HG03280 (cell line): ENCODE data around the gene IL17A.
A peak's percentile ranks its signal among the peaks of the same experiment; 100 is the strongest.
"Not testable (repeated sequence)": the region's sequence is repeated elsewhere in the genome, so short reads cannot be mapped to it uniquely, and the experiment has no call there.

ENCODE experiments used
- ATAC-seq: cut with Tn5 transposase; IDR thresholded peaks from one replicate; pipeline ENCODE4 v1.9.1; 2021; ENCODE audit warnings: mild to moderate bottlenecking, moderate library complexity; ENCODE audit not compliant: unreplicated experiment

Gene IL17A

DNA sequence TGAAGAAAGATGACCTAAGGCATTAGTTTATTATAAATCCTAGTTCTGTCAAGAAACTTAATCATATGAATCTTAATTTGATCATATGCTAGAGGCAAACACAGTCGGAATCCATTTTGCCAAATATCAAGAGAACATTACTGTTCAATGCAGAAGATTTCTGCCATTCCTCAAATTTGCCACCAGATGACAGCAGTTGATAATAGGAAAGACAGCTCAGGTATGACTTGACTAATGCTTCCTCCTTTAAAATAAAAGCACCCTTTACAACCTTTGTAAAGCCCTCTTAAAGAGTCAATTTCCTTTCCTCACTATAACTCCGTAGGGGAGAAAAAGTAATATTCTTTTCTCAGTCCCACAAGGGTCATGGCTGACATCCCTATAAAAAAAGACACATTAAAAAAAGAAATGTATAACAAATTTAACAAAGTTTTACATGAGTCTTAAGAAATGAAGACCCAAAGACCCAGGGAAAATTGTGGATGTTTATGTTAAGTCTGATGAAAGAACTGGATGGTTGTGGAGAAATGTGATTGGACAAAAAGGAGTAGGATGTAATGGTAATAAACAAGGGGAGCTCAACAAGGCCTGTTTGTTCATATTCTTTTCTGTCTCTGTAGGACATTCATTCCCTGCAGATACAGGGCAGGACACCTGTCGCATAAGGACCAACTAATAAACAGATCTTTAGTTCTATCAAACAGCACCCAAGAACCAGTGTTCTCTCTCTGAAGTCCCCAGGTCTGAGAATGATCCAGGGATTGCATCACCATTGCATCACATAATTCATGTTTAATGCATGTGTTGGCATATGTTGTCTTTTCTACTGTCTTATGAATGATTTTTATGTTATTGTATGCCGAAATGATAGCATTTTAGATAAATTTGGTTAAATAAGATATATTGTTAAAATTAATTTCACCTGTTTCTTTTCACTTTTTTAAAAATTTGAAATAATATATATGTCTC is 23.0 kb upstream of the IL17A start:
- ATAC-seq = peak; percentile 59

DNA sequence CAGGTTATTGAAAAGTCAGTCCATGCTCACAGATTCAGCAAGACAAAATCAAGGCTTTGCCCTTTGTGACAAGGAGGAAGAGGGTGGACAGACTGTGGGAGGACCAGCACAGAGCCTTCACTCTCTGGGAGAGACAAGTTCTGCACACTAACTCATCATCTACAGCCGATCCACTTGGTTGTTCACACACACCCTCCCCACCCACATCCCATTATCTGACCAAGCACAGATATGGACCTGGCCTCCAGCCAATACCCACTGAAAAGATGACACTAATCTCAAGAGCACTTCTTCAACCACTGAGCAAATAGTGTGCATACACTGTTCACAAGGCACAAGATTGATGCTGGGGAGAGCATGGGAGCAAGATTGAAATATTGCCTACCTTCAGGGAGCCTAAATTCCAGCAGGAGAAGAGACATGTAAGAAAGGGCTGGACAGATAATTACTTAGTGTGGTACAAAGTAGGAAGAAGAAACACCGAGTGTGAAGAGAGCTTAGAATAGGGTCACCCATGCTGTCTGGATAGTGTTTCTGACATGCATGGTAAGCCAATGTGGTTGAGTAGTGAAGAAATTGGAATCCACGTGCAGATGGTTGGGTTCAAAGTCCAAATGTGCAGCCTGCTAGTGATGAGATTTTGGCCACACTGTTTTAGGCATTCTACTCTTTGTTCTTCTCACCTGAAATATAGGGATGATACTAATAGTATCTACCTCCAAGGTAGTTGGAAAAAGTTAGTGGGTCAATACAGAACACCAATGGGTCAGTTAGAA is 21.7 kb upstream of the IL17A start:
- no peak for ATAC-seq

DNA sequence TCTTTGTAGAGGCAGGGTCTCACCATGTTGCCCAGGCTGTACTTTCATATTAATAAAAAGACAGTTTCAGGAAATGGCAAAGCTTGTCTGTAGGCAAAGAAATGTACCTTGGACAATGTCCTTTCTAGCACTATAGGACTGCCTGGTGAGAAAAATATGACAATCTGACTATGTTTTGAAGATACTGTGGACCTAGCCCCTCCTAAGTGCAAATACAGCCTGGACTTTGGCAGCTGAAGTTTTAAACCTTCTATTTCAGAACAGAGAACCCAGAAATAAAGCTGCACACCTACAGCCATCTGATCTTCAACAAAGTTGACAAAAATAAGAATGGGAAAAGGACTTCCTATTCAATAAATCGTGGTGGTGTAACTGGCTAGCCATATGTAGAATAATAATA is 18.9 kb upstream of the IL17A start:
- ATAC-seq = no peak

DNA sequence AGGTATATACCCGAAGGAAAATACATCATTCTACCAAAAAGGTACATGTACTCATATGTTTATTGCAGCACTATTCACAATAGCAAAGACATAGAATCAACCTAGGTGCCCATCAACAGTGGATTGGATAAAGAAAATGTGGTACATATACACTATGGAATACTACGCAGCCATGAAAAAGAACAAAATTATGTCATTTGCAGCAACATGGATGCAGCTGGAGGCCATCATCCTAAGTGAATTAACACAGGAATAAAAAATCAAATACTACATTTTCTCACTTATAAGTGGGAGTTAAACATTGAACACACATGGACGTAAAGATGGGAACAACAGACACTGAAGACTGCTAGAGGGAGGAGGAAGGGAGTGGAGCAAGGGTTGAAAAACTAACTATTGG is 17.8 kb upstream of the IL17A start:
- ATAC-seq = not testable (repeated sequence)

DNA sequence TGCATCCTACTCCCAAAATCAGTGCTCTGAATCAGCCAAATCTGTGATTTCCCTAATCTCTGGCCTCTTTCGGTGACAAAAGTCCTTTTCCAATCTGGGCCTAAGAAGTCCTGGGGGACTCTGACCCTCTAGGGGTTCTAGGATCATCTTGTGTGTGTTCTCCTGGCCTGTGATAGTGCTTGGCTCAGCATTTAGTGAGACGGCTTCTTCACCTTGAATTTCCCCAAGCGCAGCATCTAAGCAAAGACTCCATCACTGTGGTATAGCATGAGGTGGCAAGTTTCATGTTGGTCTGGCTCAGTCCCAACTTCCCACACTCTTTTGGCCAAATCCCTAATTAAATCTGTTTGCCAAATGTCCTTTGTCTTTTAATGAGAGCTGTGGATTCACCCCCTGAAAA is 12.1 kb upstream of the IL17A start:
- ATAC-seq = no peak

DNA sequence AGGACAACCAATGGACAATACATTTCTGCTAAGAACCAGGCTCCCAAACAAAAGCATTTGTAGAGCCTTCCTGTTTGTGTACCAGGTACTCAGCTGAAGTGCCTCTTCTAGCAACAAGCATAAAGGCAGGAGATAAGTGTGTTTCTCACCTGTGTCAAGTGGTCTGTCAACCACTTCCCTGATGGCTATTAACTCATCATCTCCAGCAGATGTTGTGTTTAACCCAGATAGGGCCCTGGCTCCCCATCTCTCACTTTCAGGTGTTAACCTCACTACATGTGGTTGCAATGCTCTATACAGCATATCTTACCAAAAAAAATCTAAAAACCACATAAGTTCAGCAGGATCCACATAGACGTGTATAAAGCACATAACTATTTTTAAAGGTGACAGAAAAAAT is 9.6 kb upstream of the IL17A start:
- ATAC-seq = peak; percentile 86

DNA sequence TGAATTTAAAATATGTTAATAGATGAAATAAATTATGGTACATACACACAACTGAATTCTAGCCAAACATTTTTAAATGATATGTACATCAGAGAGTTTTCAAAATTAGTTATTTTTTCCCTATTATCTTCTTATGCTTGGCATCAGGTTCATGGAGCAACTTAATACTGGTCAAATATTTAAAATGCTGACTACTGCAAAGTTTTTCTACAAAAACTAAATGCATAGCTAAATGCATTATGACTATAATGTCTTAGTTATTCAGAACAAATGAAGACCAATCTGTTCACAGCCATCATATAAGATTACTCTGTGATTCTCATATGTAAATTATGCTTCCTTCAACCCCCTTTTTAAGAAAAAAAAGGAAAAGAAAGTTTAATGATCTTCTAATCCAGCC is 8.2 kb upstream of the IL17A start:
- ATAC-seq = no peak

DNA sequence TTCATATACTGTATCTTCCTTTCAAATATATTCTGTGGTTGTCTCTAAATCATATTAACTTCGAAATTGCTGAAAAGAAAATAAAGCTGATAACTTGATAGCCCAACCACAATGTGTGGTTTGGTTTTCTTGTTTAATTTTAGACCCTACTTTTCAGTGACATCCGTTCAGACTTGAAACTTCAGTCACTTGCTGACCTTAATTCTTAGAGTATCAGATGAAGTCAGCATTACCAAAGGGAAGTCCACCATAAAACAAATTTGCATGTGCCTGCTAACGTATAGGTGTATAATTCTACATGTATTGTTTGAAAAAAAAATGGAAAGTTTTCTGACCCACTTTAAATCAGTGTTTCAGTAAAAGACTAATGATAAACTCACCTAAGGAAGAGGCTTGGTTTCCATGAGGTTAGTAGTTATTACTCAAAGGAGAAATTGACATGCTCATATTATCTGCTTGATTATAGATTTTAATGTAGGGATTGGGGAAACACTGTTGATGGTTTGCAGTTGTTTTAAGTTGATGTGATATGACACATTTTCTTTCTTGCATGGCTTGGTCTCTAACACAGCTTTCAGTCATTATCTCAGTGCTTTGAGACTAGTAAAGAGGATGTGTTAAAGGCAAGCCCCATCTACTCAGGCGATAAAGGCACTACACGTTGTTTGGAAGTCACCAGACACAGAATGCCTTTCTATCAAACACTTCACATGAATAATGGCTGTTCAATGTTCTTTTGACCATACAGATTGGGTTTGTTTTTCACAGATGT is 5.2 kb upstream of the IL17A start:
- ATAC-seq = peak; percentile 74

DNA sequence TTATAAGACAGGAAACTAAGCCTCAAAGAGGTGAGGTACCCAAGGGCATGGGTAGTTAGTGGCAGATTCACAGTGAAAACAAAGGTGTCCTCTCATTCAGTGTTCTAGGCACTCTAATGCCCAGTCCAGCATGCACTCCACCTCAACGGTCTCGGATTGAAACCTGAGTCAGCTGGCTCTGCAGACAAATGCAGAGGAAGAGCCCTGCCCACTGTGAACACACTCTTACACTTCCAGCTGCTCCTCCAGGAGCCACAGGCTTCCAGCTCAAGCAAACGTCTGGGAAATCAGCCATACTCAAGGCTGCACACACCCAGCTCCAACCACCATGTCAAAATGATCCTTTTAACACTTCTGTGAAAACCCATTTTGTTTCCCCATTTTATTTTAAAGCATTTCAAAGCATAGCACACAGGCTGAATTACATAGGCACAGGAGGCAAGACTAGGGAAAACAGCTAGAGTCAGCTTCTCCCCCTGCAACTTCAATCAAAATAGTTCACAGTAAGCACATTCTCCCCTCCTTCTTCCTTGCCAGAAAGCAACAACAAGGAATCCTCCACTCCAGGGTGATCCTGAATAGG is 3.0 kb upstream of the IL17A start:
- no peak for ATAC-seq

DNA sequence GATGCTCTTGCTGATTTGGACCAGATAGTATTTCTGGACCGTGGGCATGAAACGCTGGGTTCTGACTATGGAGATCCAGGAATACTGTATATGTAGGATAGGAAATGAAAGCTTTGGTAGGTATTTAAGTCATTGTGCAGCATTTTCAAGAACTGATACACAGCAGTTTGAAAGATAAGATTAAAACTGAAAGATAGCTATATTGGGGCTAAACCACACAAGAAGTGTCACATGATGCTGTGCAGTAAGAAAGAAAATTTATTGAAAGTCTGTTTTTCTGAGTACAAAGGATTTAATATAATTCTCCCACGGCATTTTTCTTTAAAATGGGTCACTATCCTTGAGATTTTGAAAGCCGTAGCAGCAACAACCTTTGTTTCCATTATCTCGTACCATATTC is 305 bp downstream of the IL17A start:
- peak; percentile 73 for ATAC-seq

DNA sequence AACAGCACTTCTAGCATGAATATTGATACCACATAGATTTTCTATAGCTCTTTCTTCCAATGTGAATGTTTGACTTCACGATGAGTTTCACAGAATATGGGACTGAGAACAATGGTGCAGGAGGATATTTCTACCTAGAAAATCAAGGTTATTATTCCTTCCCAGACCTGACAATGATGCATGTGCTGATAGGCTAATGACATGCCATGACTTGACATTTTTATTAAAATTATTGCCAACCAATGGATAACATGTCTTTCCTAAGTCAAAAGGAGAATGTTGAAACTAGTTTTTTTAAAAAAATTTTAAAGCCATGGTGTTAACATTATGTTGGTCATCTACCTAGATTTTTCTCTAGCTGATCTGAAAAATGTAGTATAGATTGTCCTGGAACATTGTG is 923 bp downstream of the IL17A start:
- no peak for ATAC-seq

DNA sequence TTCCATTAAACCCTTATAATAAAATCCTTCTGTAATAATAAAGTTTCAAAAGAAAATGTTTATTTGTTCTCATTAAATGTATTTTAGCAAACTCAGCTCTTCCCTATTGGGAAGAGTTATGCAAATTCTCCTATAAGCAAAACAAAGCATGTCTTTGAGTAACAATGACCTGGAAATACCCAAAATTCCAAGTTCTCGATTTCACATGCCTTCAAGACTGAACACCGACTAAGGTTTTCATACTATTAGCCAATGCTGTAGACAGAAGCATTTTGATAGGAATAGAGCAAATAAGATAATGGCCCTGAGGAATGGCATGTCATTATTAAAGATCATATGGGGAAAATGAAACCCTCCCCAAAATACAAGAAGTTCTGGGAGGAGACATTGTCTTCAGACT is 3.8 kb downstream of the IL17A start:
- no peak for ATAC-seq

DNA sequence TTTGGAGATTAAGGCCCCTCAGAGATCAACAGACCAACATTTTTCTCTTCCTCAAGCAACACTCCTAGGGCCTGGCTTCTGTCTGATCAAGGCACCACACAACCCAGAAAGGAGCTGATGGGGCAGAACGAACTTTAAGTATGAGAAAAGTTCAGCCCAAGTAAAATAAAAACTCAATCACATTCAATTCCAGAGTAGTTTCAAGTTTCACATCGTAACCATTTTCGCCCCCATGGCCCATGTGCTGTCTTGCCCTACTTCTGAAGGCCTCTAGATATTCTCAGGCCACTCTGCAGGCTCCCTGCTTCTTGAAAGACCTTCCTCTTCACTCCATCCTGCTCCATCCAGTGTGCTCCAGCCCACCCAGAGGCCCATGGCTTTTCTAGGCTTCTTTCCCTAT is 4.2 kb downstream of the IL17A start:
- ATAC-seq = no peak

DNA sequence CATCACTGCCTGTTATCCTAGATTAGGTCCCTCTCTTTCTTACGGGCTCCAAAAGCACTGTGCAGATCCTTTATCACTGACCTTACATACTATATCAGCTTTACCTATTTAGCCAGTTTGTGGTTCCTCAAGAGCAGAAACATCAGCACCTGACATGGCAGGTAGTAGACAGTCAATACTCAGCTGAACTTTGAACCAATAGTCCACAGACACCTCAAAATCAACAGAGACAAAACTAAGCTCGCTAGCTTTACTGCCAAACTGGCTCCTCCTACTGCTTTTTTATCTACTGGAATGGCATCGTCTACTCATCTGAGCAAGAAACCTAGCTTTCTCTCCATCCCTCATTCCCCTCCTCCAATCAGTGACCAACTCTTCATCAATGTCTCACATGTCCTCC is 5.6 kb downstream of the IL17A start:
- ATAC-seq = no peak

DNA sequence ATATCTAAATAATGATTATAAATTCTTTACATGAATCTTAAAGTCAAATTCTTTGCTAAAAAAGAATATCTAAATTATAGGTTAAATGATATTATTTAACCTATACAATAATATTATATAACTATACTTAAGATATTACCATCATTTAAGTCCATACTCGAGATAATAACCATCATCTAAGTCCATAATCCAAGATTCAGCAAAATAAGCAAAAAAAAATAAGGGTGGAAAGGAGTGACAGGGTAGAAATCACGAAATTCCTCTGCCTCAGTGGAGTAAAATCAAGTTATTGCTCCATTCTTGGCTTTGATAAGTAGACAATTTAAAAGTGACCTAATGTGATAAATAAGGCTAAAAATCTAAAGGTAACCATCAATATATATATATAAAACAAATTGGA is 9.7 kb downstream of the IL17A start:
- no peak for ATAC-seq

DNA sequence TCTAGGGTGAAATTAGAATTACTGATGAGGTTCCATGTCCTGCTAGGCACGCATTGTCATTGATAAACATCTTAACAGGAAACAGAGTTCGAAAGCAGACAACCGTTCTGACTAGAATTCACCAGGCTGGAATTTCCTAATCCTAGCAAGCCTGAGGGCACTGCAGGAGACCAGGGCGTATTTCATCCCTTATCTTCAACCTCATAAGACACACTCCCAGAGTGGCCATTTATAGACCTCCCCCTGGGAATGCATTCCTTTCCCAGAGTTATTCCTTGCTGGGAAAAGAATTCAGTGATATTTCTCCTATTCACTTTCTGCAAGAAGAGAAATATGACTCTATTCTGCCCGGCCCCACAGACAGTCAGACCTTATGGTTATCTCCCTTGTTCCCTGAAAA is 13.9 kb downstream of the IL17A start:
- ATAC-seq = not testable (repeated sequence)

DNA sequence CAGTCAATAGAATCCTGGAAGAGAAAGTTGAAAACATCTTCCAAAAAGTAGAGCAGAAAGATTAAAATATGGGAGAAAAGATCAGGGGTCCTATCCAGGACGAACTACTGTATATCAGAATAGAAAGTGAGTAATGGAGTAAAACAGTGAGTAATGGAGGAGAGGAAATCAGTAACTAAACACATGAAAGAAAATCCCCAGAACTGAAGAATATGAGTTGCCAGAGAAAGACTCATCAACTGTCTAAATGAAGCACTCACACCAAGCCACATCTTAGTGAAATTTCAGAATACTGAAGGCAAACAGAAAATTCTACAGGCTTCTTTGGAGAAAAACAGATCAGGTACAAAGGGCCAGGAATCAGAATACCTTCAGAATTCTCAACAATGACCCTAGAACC is 14.9 kb downstream of the IL17A start:
- no peak for ATAC-seq

DNA sequence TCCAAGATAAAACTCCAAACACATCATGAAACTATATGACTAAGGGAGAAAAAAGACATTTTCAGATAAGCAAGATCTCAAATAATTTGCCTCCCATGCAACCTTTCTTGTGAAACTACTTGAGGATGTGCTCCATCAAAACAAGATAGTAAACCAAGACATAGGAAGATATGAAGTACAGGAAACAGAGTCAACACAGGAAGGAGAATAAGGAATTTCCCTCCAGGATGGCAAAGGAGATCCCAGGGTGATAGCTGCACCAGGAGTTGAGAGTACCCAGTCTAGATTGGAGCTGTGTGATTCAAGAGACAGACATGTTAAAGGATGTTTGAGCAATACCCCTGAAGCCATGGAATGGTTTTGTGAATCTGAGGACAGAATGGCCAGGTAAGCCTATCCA is 15.3 kb downstream of the IL17A start:
- ATAC-seq = no peak

DNA sequence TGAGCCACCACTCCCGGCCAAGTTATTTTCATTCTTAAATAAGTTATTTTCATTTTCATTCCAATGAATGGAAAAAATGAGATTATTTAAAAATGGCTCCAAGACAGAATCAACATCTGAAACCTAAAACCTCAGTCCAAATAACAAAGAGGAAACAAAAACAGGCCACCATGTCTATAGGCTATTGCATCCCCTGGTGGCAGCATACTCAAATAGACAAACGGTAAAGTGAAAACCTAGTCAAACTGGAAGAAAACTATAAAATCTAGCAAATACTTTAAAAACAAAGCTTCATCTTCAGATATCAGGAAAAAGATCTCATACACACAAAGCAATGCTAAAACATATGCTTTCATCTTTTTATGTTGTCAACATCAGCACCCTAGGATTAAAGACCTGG is 20.9 kb downstream of the IL17A start:
- no peak for ATAC-seq

DNA sequence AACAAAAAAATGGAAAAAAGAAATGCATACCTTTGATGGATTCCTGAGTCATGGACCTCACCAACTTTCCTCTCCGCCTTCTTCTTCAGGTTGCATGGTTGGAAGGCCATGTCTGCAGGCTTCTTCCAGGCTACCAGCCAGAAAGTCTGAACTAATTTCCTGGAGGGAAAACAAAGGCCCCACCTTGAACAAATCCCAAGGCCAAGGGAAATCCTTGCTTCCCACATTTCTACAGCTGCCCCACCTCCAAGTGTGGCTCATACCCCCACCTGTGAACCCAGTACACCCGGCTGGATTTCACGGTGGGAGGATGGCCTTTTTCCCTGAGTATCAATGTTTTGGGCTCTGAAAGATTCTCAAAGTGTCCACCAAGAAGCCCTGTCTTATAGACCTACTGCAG is 22.4 kb downstream of the IL17A start:
- no peak for ATAC-seq

DNA sequence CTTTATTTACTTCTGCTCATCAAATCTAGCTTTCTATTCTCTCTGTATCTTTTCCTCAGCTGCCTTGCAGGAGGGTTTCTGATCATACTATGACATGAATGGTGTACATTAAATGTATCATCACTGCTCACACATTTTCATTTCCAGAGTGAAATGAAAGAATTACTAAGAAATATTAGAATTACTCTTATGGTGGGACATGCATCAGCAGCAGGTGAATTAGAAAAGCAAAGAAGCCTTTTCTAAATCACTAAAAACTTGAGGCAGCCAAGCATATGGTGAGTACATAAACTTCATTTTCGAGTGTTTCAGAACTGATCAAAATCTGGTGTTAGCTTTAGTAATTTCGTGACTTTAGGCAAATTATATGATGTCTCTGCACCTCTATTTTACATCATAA is 23.6 kb downstream of the IL17A start:
- peak; percentile 42 for ATAC-seq
